HG02798 (cell line): ENCODE data around the gene NFYA.
A peak's percentile ranks its signal among the peaks of the same experiment; 100 is the strongest.

Experiments
- ATAC-seq: cut with Tn5 transposase; IDR thresholded peaks from one replicate; pipeline ENCODE4 v1.9.1; 2021; ENCODE audit warnings: mild to moderate bottlenecking; ENCODE audit not compliant: unreplicated experiment, poor library complexity

The NFYA gene

DNA sequence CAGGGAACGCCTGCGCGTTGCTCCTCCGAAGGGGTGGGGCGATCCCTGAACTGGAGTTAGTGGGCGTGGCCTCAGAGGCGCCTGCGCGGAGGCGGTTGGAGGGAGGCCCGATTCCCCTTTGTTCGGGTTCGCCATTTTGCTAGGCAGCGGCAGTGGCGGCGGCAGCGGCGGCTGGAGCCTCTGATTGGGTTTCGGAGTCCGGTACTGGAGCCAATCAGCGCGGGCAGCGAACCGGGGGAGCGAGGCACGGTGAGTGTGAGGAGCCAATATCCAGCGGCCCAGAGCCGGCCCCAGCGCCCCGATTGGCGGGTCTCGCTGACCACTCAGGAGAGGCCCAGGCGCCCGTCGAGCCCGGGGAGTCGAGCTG lies at the start of gene NFYA:
Gene NFYA, plus strand, starts transcription at position 139 of the 367 bp plus-strand sequence. CDS start 6,116 bp downstream, outside the sequence.
- peak; percentile 67 for ATAC-seq

DNA sequence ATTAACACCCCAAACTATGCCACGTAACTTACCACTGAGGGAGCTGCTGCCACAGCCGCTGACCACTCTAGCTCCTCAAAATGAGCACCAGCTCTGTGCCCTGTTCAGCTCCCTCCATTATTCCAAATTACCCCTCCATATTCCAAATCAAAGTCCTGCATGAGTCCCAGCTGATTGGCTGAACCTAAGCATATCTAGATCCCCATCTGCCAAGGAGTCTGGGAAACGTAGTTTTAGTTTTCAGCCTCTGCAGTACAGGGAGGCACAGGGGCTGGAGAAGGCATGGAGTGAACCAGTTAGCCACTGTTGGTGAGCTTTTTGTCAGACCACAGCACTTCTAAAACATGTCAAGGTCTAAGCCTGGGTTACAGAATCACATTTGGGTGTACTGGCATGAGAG lies 49.7 kb upstream of the NFYA start:
- ATAC-seq: no peak

DNA sequence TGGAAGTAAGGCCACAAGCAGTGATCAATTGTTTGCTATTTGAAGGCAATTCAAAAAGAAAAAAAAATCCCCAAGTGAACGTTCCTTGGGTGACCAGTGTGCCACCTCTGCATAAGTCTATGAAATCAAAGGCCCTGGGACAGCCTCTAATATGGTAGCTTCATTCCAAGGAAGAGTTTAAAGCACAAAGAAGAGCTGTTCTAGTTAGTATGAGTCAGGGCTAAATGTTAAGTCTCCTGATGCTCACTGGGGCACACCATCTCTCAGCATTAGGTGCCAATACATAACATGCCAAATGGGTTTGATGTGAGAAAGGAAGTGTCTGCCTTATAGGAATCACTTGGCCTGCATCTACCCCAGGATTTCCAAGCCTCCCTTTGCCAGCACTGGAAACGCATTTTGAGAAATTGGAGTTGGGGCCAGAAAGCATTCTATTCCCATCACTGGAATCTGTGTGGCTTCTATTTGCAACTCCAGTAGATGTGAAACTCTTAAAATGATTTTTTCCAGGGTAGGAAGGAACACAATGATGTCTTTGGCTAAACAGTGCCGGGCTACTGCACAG lies 46.7 kb upstream of the NFYA start:
- ATAC-seq: no peak

DNA sequence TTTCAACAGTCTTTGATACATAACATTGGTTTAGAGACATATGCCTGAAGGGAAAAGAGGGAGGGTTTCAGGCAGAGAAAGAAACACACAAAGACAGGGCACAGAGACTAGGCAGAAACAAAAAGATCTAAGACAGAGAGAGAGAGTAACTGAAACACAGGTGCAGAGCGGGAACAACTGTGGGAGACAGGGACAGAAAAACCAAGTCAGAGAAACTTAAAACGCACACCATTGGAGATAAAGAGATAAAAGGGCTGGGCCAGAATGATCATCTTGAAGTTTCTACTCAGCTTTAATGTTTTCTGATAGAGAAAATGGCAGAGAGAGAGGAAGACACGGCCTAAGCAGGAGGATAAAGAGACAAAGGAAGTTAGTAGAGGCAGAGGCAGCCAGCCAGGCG lies 45.5 kb upstream of the NFYA start:
- no peak for ATAC-seq

DNA sequence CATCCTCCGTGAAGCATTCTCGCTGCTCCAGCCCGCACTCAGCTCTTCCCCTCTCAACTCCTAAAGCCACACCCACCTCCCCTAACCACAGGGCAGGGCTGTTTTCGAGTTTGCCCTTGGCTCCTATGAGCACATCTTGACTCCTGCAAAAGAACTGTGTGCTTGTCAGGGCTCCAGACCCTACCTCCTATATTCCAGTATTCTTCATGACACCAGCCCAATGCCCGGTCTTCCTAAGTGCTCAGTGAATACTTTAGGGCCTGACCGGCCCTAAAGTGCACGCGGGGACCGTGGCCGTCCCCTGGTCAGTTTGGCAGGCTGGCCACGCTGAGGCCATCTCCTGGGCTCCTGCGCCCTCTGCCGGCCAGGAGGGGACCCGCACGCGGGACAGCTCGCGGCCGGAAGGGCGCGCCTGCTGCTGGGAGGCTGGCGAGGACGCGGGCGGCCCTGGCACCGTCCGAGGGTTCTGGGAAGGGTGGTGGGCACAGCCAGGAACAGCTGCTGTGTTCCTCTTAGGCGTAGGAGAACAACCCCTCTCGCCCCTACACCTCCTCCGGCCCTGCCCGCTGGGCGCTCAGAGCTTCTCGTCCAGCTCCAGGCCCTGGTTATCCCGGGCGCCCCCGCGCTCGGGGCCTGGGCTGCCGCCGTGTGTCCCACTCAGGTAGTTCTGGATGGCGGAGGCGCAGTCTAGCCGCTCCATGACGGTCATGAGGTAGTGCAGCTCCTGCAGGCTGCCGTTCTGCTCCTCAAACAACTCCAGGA lies 44.8 kb upstream of the NFYA start:
- ATAC-seq: peak; percentile 84

DNA sequence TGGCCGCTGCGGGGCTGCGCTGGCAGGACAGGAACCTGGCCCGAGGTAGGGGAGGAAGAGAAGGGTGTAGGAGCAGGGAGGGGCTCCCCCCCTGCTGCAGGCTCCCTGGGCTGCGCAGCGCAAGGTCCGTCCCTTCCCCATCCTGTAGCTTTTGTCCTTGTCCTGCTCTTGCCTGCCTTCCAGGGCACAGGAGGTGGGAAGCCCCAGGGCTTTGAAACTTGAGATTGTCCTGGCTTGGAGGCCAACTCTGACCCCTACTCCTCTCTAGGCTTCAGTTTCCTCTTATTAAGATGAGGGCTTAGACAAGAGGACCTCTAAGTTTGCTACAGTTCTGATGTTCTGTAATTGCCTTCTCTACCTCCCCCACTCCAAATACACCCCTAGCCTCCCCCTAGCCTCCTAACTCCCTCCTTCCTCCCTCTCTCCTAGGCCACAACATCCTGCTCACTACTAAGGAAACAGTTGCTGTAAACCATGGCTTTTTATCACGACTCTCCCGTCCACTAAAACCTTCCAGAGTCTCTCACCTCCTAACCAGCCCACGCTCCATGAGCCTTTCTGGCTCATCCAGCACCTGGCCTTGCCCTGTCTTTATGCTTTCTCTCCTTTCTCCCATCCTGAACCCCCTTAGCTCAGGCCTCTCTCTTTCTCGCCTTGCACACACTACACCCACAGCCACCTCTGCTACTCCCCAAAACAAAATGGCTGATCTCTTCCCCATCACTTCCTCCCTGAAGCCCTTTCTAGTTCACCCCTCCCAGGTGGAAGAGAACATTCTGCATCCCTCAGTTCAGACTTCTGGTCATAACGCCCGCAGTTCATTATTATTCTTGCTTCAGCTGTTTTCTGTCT lies 44.0 kb upstream of the NFYA start:
- ATAC-seq: no peak

DNA sequence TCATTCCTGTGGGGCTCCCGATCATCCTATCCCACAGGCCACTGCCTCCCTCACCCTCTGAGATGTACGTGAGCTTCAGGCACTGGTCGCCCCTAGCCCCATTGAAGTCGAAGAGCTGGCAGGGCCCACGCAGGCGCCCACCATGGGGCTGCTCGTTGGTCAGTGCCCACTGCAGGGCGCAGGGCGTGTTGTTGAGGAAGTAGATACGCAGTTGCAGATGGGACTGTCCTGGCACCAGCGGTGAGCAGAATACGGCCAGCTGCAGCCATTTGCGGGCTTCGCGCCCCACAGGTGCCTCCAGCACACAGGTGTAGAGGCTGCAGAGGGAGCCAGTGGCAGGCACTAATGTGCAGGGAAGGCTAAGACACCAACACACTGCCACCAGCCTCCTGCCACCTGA lies 39.9 kb upstream of the NFYA start:
- no peak for ATAC-seq

DNA sequence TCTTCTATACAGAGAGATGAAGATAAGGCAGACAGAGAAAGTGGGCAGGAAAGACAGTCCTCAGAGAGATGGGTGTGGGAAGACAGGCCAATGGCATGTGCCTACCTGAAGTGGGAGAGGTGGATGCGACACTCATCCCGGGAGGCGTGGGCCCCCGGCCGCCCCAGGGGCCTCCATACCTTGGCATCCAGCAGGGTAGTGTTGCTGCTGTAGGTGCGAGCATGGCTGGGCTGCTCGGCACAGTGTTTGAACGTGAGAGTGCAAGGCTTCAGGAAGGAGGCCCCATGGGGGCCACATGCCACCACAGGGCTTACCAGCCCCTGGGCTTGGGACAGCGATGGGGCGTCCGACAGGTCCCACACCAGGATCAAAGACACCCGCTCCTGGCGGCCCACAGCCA lies 39.0 kb upstream of the NFYA start:
- no peak for ATAC-seq

DNA sequence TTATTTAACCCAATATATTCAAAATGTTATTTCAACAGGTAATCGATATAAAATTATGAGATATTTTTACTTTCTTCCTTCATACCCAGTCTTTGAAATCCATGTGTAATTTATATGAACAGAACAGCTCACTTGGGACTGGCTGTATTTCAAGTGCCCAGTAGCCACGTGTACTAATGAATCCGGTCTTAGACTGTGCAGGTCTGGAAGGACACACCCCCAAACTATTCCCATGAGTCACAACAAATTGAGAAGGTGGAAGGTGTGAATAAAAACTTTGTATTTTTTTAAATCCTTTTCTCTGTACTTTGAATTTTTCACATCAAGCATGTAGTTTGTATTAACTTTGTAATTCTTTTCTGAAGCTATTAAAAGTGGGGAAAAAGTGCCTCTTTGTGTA lies 36.6 kb upstream of the NFYA start:
- ATAC-seq: no peak

DNA sequence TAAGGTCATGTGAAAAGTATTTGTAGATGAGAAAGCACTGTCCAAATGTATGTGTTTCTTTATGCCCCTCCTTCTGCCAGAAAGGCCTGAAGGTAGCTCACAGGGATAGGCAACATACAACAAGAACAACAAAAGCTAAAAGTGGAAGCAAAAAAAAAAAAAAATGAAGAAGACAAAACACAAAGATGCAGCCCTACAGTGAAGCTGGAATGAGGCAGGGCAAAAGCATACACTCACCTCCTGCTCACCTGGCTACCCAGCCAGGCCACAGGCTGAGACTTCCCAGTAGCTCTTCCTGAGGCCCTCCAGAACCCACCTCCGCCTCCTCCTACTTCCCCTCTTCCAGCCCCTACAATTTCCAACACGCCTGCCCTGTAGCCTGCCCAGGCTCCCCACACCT lies 36.2 kb upstream of the NFYA start:
- no peak for ATAC-seq

DNA sequence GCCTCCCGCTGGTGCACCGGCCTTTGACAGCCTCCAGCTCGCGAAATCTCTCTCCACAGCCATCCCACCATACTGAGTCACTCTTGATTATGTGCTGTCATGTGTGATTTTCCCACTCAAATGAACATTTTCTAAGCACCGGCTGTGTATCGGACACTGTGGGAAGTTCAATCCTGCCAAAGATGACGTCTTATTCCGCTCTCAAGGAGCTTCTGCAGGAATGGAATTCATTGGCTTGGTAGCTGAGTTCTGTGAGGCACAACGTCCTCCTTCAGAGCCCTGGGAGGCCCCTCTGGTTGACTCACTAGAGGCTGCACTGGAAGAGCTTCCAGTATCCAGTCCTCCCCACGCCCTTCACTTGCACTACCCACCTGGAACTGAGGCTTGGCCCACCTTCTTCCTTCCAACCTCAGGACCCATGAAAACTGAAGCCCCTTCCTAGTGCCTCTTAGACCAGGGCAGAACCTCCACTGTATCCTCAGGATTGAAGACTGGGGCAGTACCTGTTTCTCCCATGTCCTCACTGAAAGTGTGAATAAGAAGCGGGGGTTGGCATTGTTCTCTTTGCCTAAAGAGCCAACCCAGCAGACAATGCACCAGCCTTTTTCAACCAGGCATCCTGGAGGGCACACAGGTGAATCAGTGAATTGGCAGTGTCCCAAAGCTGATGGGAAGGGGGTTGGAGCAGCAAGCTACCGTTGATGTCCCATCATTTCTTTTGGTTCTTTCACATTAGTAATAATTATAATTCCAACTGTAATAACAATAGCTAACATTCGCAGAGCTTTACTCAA lies 35.5 kb upstream of the NFYA start:
- no peak for ATAC-seq

DNA sequence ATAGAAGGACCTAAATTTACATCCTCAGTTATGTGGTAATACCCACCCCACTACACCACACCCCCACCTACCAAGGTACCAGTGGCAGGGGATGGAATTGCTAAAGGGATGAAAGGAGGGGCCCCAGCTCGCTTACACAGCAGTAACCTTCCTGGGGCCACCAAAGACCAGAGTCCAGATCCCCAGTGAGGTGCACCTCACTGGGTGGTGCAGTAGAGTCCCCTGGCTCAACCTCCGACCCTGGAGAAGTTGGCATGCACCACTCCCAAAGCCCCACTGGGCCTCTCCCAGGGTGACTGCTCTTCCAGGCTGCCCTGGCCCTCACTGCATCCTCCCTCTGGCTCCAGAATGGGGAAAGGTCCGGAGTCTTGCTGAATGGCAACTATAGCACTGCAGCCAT lies 34.6 kb upstream of the NFYA start:
- ATAC-seq: no peak

DNA sequence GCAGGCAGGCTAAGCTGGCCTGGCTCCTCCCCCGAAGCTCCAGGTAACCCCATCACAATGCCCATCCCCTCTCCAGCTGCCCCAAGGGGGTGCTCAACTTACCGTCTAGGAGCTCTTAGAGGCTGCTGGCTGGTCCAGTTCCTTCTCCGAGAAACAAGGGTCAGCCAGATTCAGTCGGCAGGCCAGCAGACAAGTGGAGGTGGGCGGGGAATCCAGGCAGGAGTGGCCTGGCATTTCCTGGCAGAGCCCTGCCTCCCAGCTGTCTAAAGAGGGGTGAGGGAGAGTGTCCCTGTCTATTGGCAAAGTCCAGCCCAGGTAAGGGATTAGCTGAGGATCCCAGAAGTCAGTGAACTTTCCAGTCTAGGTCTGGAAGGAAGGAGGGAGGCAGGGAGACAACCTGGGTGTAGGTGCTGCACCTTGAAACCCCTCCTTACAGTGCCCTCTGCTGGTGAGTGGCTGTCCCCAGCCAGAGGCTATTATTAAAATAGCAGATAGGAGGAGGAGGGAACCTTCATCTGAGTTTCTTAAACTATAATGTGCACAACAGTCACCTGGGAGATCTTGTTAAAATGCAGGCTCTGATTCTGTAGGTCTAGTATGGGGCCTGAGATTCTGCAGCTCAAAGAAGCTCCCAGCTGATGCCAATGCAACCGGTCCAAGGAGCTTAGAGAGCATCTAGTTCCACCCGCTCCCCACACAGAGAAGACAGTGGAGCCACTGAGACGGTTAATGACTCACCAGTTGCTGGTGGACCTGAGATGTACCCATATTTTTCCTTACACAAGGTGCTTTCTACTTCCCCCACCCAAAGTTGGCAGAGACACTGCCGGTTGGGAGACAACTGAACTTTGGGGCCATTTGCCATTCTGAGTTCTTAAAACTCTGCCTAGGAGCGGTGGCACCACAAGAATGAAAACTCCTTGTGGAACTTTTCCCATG lies 33.4 kb upstream of the NFYA start, which contains the start of gene UNC5CL:
Gene UNC5CL, minus strand, starts transcription at position 162 of the 939 bp plus-strand sequence. CDS start 4,147 bp downstream, outside the sequence.
- no peak for ATAC-seq

DNA sequence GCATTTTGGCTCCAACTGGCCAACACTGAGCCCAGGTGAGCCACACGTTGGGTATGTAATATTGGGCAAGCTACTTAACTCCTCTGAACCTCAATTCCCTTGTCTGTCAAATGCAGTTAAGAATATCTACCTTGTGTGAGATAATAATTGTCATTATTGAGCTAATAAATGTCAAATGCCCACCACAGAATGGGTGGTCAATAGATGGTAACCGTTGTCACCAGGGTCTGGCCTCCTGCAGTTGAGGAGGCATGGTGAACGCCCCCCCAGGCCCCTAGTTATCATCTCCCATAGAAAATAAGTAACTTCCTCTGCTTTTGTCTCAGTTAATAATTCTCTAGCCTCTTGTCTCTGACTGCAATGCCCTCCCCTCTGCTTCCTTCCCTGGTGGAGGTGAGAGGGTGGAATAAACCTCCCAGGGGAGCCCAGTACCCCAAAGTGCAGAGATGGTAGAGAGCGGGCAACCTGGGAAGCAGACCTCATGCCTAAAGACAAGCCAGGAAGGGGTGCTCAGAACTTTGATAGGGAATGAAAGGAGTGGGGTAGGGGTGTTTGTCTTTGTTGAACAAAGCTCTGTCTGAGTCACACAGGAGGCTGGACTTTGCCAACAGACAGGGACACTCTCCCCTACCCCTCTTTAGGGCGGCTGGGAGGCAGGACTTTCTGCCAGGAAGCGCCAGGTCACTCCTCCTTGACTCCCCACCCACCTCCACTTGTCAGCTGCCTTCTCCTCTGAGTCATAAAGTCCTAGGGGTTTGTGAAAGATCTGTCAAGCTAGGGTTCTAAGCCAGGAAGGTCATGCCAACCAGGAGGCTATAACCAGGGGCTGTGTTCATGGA lies 32.5 kb upstream of the NFYA start:
- ATAC-seq: no peak

DNA sequence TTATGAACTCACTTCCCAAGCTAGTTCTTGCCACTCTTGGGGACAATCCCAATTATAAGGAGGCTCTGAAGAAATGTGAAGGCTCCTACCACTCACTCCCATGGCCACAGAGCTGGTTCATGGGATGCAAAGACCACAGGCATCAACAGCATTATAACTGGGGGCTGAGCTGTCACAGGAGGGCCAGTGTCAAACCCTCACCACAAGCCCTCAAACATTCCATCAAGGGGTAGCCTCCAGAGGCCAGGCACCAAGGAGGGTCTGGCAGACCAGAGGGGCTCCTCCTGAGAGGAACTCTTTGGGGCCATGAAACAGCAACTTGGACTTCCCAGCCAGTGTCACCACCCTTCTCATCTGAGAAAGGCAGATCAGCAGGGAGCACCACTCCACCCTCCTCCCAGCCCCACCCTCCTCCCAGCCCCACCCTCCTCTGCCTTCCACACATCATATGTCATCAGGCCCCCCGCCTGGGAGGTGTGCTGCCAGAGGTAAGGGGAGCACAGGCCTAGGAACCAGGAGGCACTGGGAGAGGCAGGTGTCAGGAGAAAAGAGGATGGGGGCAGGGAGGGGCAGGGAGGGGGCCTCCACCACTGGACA lies 31.7 kb upstream of the NFYA start:
- no peak for ATAC-seq

DNA sequence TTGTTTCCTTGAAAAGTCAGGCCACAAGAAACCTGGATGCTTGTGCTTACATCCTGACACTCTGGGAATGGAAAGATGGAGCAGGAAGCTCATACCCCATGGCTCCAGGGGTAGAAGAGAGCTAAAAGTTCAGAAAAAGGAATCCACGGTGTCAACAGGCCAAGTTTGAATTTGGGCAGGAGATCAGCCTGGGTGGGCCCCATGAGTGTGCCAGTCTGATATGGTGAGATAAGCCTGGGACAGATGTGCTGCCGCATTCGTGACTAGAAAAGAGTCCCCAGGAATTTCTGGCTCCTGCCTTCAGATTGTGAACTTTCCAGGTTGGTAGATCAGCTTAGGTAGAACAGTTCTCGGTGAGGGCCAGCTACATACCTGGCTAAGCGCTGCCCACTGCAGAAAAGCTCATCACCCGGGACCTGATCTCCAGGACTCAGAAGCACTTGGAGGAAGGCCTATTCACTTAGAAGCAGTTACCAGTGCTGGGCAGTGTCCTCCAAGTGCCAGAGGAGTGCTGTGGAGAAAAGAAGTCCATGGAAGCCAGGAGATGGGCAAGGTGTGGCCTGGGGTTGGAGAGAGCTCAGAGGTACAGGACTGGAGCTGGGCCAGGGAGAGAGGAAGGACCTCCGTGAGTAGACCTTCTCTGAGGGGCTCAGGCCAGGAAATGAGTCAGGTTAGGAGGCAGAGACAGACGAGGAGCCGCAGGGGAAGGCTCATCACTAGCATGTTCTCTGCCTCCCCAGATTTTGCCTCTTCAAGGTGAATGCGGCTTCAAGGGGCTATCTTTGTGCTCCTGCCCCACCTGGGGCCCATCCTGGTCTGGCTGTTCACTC lies 30.3 kb upstream of the NFYA start, which contains the start of gene TSPO2:
Gene TSPO2, plus strand, starts transcription at position 242 of the 830 bp plus-strand sequence. Its CDS starts 519 bp downstream, at position 761.
- no peak for ATAC-seq

DNA sequence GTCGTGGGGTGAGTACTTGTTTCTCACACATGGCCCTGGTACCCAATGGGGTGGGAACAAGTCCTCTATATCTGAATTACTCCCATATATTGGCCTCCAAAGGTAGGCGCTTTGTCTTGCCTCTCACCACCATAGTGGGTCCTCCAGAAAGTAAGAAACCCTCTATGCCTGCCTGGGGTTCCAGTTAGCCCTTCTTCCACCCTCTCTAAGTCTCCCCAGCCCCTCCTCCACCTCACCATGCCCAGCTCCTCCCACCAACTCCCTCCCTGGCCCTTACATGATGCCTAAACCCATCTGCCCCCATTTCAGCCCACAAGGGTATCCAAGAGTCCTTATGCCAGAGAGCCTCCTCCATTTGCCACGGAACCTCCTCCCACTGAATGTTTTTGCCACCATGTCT lies 29.6 kb upstream of the NFYA start:
- ATAC-seq: no peak
